Hepatocyte (in vitro differentiated cells): Measurements from ENCODE around the gene PALD1. TPM values are rescaled to one million over a fixed set of nuclear protein-coding genes. Genes with fewer than 3 reads are reported as not detected.

Source experiments
- DNase-seq: peaks from one replicate; pipeline ENCODE4 v3.0.0-alpha.2; 2016; ENCODE audit warnings: low spot score
- H2AFZ ChIP-seq: fragments of 200-600 bp; sonication (generic); 2 replicates; pipeline ENCODE4 v1.6.0; 2016; ENCODE audit warnings: antibody characterized with exemption, mild to moderate bottlenecking
- H3K27ac ChIP-seq: fragments of 200-600 bp; sonication (generic); 2 replicates; pipeline ENCODE4 v1.5.1; 2016; ENCODE audit warnings: mild to moderate bottlenecking
- H3K27me3 ChIP-seq: fragments of 200-600 bp; sonication (generic); 2 replicates; pipeline ENCODE4 v1.6.1; 2016
- H3K36me3 ChIP-seq: fragments of 200-600 bp; sonication (generic); replicated peaks from 2 replicates; pipeline ENCODE4 v1.5.1; 2016; ENCODE audit warnings: low read depth; ENCODE audit not compliant: insufficient read depth
- H3K4me1 ChIP-seq: fragments of 200-600 bp; sonication (generic); 2 replicates; pipeline ENCODE4 v1.5.1; 2016; ENCODE audit warnings: mild to moderate bottlenecking, moderate library complexity; ENCODE audit not compliant: insufficient read depth
- H3K4me2 ChIP-seq: fragments of 200-600 bp; sonication (generic); 2 replicates; pipeline ENCODE4 v1.6.0; 2016
- H3K4me3 ChIP-seq: fragments of 200-600 bp; sonication (generic); 2 replicates; pipeline ENCODE4 v1.5.1; 2016; ENCODE audit warnings: mild to moderate bottlenecking
- H3K79me2 ChIP-seq: fragments of 200-600 bp; sonication (generic); 2 replicates; pipeline ENCODE4 v1.6.0; 2017; ENCODE audit warnings: mild to moderate bottlenecking
- H3K9me2 ChIP-seq: fragments of 200-600 bp; sonication (generic); replicated peaks from 2 replicates; pipeline ENCODE4 v1.6.0; 2017; ENCODE audit warnings: mild to moderate bottlenecking; ENCODE audit not compliant: insufficient read depth
- H3K9me3 ChIP-seq: fragments of 200-600 bp; sonication (generic); 2 replicates; pipeline ENCODE4 v1.5.1; 2016; ENCODE audit warnings: low read depth, mild to moderate bottlenecking
- H4K20me1 ChIP-seq: fragments of 200-600 bp; sonication (generic); 2 replicates; pipeline ENCODE4 v1.6.0; 2016; ENCODE audit warnings: mild to moderate bottlenecking; ENCODE audit not compliant: insufficient read depth, poor library complexity, severe bottlenecking
- CTCF ChIP-seq: fragments of 200-600 bp; sonication (generic); IDR thresholded peaks from 2 replicates; pipeline ENCODE4 v1.5.1; 2016; ENCODE audit warnings: antibody characterized with exemption, mild to moderate bottlenecking; ENCODE audit not compliant: poor library complexity
- EZH2 ChIP-seq: fragments of 200-600 bp; sonication (generic); IDR thresholded peaks from 2 replicates; pipeline ENCODE4 v1.6.1; 2016; ENCODE audit warnings: antibody characterized with exemption, mild to moderate bottlenecking, borderline replicate concordance
- EZH2phosphoT487 ChIP-seq: fragments of 200-600 bp; sonication (generic); IDR thresholded peaks from one replicate; pipeline ENCODE4 v1.6.1; 2018; ENCODE audit warnings: antibody characterized with exemption, mild to moderate bottlenecking, low read depth, moderate library complexity; ENCODE audit not compliant: unreplicated experiment, severe bottlenecking
- WGBS: methylation state at CpG from one replicate; pipeline ENCODE4 v1.1.6; 2016; ENCODE audit warnings: low lambda C conversion rate; ENCODE audit errors: missing lambda C conversion rate; 5-methylcytosine and 5-hydroxymethylcytosine counted together
- polyA plus RNA-seq: library from polyadenylated mRNA; unstranded; fragments of >200 nt; fragmentation: Nextera tagmentation; extraction: Ambion mirVana; gene quantifications from 2 replicates; pipeline ENCODE4 v1.2.1, GENCODE V29; 2016
- total RNA-seq: library from RNA; depleted of rRNA; stranded (reverse); fragments of >200 nt; gene quantifications from 2 replicates; pipeline ENCODE4 v1.2.3, GENCODE V29; 2014

PALD1 gene
- total and polyA plus RNA-seq, 2 experiments from 2014 or later = 1.3 to 2.2 TPM

DNA sequence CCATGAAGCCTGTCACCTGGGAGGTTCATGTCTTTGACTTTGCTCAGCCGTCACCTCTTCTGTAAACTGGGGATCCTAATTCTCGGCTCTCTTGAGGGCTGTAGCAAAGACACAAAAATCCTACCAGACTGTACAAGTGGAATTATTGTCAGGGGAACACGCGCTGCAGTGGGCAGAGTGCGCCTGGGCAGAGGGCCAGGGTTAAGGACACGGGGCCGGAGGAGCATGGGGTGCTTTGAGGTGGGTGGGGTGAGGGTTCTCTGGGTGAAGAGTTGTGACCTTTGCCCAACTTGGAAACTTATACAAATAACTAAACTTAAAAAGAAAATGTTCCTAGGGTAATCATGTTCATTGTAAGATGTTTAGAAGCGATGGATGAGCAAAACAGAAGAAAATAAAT is 36.0 kb downstream of the PALD1 start:
- Histone ChIP-seq H3K9me2 (no peaks in the 10 kb centered on the region), H3K27ac (no peak overlapping the region), H3K27me3 (no peaks in the 10 kb centered on the region), H3K79me2 (no peaks in the 10 kb centered on the region), H3K4me2 (no peak overlapping the region), H3K4me1 (peaks cover 3% of the 10 kb centered on the region), H3K36me3 (no peaks in the 10 kb centered on the region), H4K20me1 (no peaks in the 10 kb centered on the region), H3K4me3 (no peak overlapping the region), H2AFZ (no peak overlapping the region), H3K9me3 (no peaks in the 10 kb centered on the region)
- TF ChIP-seq CTCF = no peak
- TF ChIP-seq EZH2 = no peak
- TF ChIP-seq EZH2phosphoT487 = no peak
- DNase-seq = no peak
- WGBS = 95% methylated on average over 8 of the region's 8 CpGs

DNA sequence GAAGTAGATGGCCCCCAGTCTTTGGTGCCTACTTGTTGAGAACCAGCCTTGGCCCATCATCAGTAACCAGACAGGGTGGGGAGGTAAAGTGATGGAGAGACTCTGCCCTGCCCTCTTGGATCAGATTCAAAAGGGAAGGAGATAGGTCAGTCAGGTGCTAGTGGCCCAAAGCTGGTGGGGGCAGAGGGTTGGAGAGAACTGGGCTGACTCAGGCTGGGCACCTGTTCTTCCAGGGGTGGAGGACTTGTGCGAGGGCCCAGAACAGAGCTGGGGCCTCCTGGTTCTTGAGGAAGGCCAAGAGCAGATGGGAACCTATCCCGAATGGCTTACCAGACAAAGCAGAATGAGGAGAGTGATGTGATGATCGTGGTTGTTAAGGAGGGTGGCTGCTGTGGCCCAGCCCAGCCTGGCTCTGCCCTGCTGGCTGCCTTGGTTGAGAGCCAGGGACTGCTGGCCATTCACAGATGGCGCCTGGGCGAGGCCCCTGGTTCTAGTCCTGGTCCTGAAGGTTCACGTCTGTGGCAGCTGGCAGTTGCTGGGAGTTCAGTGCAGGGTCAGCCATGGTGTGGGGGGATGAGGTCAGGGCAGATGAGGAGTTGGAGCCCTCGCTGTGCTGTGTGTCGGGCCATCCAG is 36.6 kb downstream of the PALD1 start:
- Histone ChIP-seq H3K27me3 (no peaks in the 10 kb centered on the region), H3K4me1 (peaks cover 3% of the 10 kb centered on the region), H3K36me3 (no peaks in the 10 kb centered on the region), H4K20me1 (no peaks in the 10 kb centered on the region), H3K9me3 (no peaks in the 10 kb centered on the region), H3K4me2 (no peak overlapping the region), H2AFZ (no peak overlapping the region), H3K9me2 (no peaks in the 10 kb centered on the region), H3K4me3 (no peak overlapping the region), H3K79me2 (no peaks in the 10 kb centered on the region), H3K27ac (no peak overlapping the region)
- WGBS = 89% methylated on average over 8 of the region's 8 CpGs
- no peak for DNase-seq
- no peak for TF ChIP-seq EZH2
- no peak for TF ChIP-seq CTCF
- TF ChIP-seq EZH2phosphoT487 = no peak

DNA sequence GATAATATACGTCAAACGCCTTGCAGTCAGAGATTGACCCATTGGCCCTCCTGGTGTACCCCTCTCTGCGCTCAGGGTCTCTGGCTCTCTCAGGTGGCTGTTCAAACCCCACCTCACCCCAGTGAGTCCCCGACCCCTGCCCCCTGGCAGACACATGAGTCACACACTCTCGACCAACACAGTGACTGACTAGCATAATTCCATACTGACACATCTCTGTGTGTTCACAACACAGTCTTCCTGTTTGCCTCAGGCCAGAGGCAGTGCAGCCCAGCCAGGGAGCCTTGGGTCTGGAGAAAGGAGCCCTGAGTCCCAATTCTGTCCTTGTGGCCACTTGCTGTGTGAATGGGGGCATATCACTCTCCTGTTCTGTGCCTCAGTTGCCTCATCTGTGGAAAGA is 40.1 kb downstream of the PALD1 start:
- no peak overlapping the region for H3K4me2 ChIP-seq
- H2AFZ ChIP-seq = no peak overlapping the region
- no peaks in the 10 kb centered on the region for H3K79me2 ChIP-seq
- WGBS = 74% methylated on average over 5 of the region's 5 CpGs
- no peaks in the 10 kb centered on the region for H3K4me1 ChIP-seq
- no peaks in the 10 kb centered on the region for H3K9me3 ChIP-seq
- no peaks in the 10 kb centered on the region for H3K36me3 ChIP-seq
- DNase-seq = no peak
- no peak overlapping the region for H3K4me3 ChIP-seq
- no peaks in the 10 kb centered on the region for H4K20me1 ChIP-seq
- TF ChIP-seq EZH2 = no peak
- no peak for TF ChIP-seq EZH2phosphoT487
- TF ChIP-seq CTCF = no peak
- no peaks in the 10 kb centered on the region for H3K27me3 ChIP-seq
- no peaks in the 10 kb centered on the region for H3K9me2 ChIP-seq
- H3K27ac ChIP-seq = no peak overlapping the region
